A549 (cell line): ENCODE results near the gene SLC29A2. TPM values are rescaled to one million over a fixed set of nuclear protein-coding genes. Genes with fewer than 3 reads are reported as not detected.

Experiments used
- ATAC-seq, 2 experiments: fragments of 200-7000 bp in 1 of 2; fragments of >200 bp in 1 of 2; cut with Nextera tagmentation in 1 of 2; cut with Tn5 transposase in 1 of 2; 3 replicates each; pipeline versions ENCODE4 v1.8.0 to v1.9.1; 2018 to 2020; ENCODE audit warnings: mild to moderate bottlenecking in 1 of 2, moderate library complexity in 1 of 2
- CTCF ChIA-PET: fragments of 300-600 bp; sonication (Branson Sonifier 250); formaldehyde crosslinking; extraction: SDS; loops from one replicate; lab custom pipeline; 2021; ENCODE audit warnings: antibody characterized with exemption, inconsistent platforms; lab: Yijun Ruan, JAX
- POLR2A ChIA-PET: fragments of 350-600 bp; formaldehyde crosslinking; extraction: SDS; loops from one replicate; lab custom pipeline; 2021; ENCODE audit warnings: antibody characterized with exemption, inconsistent platforms; lab: Yijun Ruan, JAX
- DNase-seq, 2 experiments: peaks; one replicate each; pipeline versions ENCODE4 v3.0.0 to v3.0.0-alpha.2; 2011 to 2016; ENCODE audit warnings: low read depth in 1 of 2, low spot score in 1 of 2
- FAIRE-seq: peaks from 2 replicates; lab custom pipeline; 2011; peaks lifted over from hg19 to GRCh38; lab: Jason Lieb, UNC
- H3K27ac ChIP-seq, 2 experiments: fragments of >200 bp; sonication (Bioruptor Twin); formaldehyde crosslinking; 3 replicates each; pipeline ENCODE4 v1.5.1; 2016 to 2017
- H3K4me1 ChIP-seq: fragments of >200 bp; sonication (Bioruptor Twin); formaldehyde crosslinking; 3 replicates; pipeline ENCODE4 v1.6.1; 2016
- H3K4me2 ChIP-seq: fragments of >200 bp; sonication (Bioruptor Twin); formaldehyde crosslinking; 3 replicates; pipeline ENCODE4 v1.6.1; 2016
- H3K4me3 ChIP-seq: fragments of >200 bp; sonication (Bioruptor Twin); formaldehyde crosslinking; 3 replicates; pipeline ENCODE4 v1.5.1; 2016
- H3K9me3 ChIP-seq: fragments of >200 bp; sonication (Bioruptor Twin); formaldehyde crosslinking; 3 replicates; pipeline ENCODE4 v1.6.1; 2016
- BHLHE40 ChIP-seq: IDR thresholded peaks from 2 replicates; pipeline ENCODE4 v1.6.1; 2012; ENCODE audit warnings: low read depth, low read length, inconsistent platforms
- CEBPB ChIP-seq, 2 experiments: fragments of >200 bp in 1 of 2; sonication (Bioruptor Twin) in 1 of 2; formaldehyde crosslinking in 1 of 2; IDR thresholded peaks; 2 replicates each; pipeline ENCODE4 v1.6.1; 2012 to 2016
- HOXA7 ChIP-seq: fragments of 250-450 bp; sonication (Bioruptor Pico); IDR thresholded peaks from 2 replicates; pipeline ENCODE4 v1.5.0; 2020; ENCODE audit warnings: mild to moderate bottlenecking, moderate library complexity
- HOXB13 ChIP-seq: fragments of 250-450 bp; sonication (Bioruptor Pico); IDR thresholded peaks from 2 replicates; pipeline ENCODE4 v1.5.0; 2020; ENCODE audit warnings: low read depth, mild to moderate bottlenecking, moderate library complexity
- KDM1A ChIP-seq: fragments of 200-600 bp; sonication (generic); IDR thresholded peaks from 2 replicates; pipeline ENCODE4 v1.6.1; 2016; ENCODE audit warnings: low read depth, mild to moderate bottlenecking
- MAZ ChIP-seq: fragments of 150-350 bp; IDR thresholded peaks from 2 replicates; pipeline ENCODE4 v1.6.1; 2014; ENCODE audit warnings: antibody characterized with exemption, low read depth, low read length, borderline replicate concordance
- NPAS2 ChIP-seq: fragments of 250-450 bp; sonication (Bioruptor Pico); IDR thresholded peaks from 2 replicates; pipeline ENCODE4 v1.8.0; 2022; ENCODE audit warnings: mild to moderate bottlenecking, moderate library complexity, borderline replicate concordance
- NR3C1 ChIP-seq: fragments of >200 bp; sonication (Bioruptor Twin); formaldehyde crosslinking; IDR thresholded peaks from 3 replicates; pipeline ENCODE4 v1.6.1; 2017
- RAD21 ChIP-seq, 2 experiments: fragments of >200 bp in 1 of 2; sonication (Bioruptor Twin) in 1 of 2; formaldehyde crosslinking in 1 of 2; IDR thresholded peaks in 1 of 2; conservative IDR thresholded peaks in 1 of 2; 2 replicates in 1 of 2; 3 replicates in 1 of 2; pipeline ENCODE4 v1.6.1; 2012 to 2018; ENCODE audit warnings: inconsistent platforms in 1 of 2
- RARB ChIP-seq: fragments of 250-450 bp; sonication (Bioruptor Pico); IDR thresholded peaks from 2 replicates; pipeline ENCODE4 v1.8.0; 2021; ENCODE audit warnings: mild to moderate bottlenecking, moderate library complexity
- RCOR1 ChIP-seq: fragments of 150-350 bp; IDR thresholded peaks from 2 replicates; pipeline ENCODE4 v1.6.1; 2014; ENCODE audit warnings: antibody characterized with exemption, low read length, low read depth
- RNF2 ChIP-seq: fragments of 200-600 bp; sonication (generic); IDR thresholded peaks from 2 replicates; pipeline ENCODE4 v1.6.1; 2016; ENCODE audit warnings: low read depth, mild to moderate bottlenecking, antibody characterized with exemption, moderate library complexity, borderline replicate concordance
- SMC3 ChIP-seq: fragments of >200 bp; sonication (Bioruptor Twin); formaldehyde crosslinking; IDR thresholded peaks from 3 replicates; pipeline ENCODE4 v1.6.1; 2018; ENCODE audit warnings: inconsistent platforms
- TP53 ChIP-seq: fragments of 250-450 bp; sonication (Bioruptor Pico); IDR thresholded peaks from 2 replicates; pipeline ENCODE4 v1.5.0; 2021; ENCODE audit warnings: mild to moderate bottlenecking, moderate library complexity
- ZC3H11A ChIP-seq: fragments of 450-650 bp; IDR thresholded peaks from 2 replicates; pipeline ENCODE4 v1.6.1; 2014; ENCODE audit warnings: antibody characterized with exemption, mild to moderate bottlenecking
- ZFP36 ChIP-seq: fragments of 450-650 bp; IDR thresholded peaks from 2 replicates; pipeline ENCODE4 v1.6.1; 2014; ENCODE audit warnings: borderline replicate concordance; ENCODE audit not compliant: partially characterized antibody
- ZNF302 ChIP-seq: fragments of 250-450 bp; sonication (Bioruptor Pico); IDR thresholded peaks from 2 replicates; pipeline ENCODE4 v1.9.0; 2021; ENCODE audit warnings: inconsistent platforms, mild to moderate bottlenecking, moderate library complexity
- ZSCAN20 ChIP-seq: fragments of 250-450 bp; sonication (Bioruptor Pico); IDR thresholded peaks from 2 replicates; pipeline ENCODE4 v1.8.0; 2022; ENCODE audit warnings: mild to moderate bottlenecking, moderate library complexity
- WGBS: methylation state at CpG from one replicate; pipeline ENCODE4 v1.1.6; 2017; ENCODE audit errors: missing lambda C conversion rate; 5-methylcytosine and 5-hydroxymethylcytosine counted together
- polyA plus RNA-seq, 4 experiments: library from polyadenylated mRNA; depleted of rRNA in 3 of 4; stranded (reverse); fragments of >200 nt; fragmentation: RNase III in 1 of 4; extraction: RNeasy Plus Mini Kit Qiagen cat#74134 plus additional on column Dnase treatment in 1 of 4; gene quantifications; 2 replicates in 3 of 4; 3 replicates in 1 of 4; pipeline ENCODE4 v1.2.3, GENCODE V29; 2011 to 2017
- TF ChIP-seq, protein P1 (sequence below): IDR thresholded peaks from 2 replicates; pipeline ENCODE4 v1.6.1; 2012; ENCODE audit warnings: low read depth, borderline replicate concordance
- TF ChIP-seq, protein P2 (sequence below): fragments of >200 bp; sonication (Bioruptor Twin); formaldehyde crosslinking; IDR thresholded peaks from 3 replicates; pipeline ENCODE4 v1.5.1; 2016
- TF ChIP-seq, protein P3 (sequence below): IDR thresholded peaks from 2 replicates; pipeline ENCODE4 v1.6.1; 2012

The SLC29A2 gene
- polyA plus RNA-seq, 2 of the 4 experiments (the other 2 are of a cell fraction): 2.6 to 7.6 TPM

DNA sequence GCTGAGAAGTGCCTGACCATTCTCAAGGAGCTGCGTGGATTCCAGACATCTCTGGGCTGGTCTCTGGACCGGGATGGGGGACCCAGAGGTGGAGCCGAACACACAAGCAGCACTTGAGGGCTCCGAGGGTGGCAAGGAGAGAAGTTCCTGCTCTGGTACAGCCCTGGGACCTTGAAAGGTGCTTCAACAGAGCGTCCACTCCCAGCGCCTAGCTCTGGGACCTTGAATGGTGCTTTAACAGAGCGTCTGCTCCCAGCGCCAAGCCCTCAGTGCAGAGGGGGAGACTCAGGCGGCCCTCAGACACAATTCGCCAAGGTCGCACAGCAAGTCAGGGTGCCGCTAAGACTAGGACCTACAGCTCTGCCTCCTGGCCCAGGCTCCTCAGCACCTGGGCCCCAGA lies 38.6 kb upstream of the SLC29A2 start:
- Histone ChIP-seq H3K4me1 (no peaks in the 10 kb centered on the region), H3K4me2 (no peak overlapping the region), H3K27ac (no peak overlapping the region), H3K4me3 (no peak overlapping the region), H3K9me3 (no peaks in the 10 kb centered on the region)
- TF ChIP-seq HOXB13 (CRISPR knock-in tag) (no peak), RNF2 (no peak), RCOR1 (no peak), RARB (CRISPR knock-in tag) (no peak), NPAS2 (CRISPR knock-in tag) (no peak), TP53 (CRISPR knock-in tag) (no peak), ZFP36 (no peak), NR3C1 (no peak), ZSCAN20 (CRISPR knock-in tag) (no peak), ZC3H11A (no peak), MAZ (no peak)
- TF ChIP-seq, protein P1, sequence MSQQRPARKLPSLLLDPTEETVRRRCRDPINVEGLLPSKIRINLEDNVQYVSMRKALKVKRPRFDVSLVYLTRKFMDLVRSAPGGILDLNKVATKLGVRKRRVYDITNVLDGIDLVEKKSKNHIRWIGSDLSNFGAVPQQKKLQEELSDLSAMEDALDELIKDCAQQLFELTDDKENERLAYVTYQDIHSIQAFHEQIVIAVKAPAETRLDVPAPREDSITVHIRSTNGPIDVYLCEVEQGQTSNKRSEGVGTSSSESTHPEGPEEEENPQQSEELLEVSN: no peak
- TF ChIP-seq, protein P2, sequence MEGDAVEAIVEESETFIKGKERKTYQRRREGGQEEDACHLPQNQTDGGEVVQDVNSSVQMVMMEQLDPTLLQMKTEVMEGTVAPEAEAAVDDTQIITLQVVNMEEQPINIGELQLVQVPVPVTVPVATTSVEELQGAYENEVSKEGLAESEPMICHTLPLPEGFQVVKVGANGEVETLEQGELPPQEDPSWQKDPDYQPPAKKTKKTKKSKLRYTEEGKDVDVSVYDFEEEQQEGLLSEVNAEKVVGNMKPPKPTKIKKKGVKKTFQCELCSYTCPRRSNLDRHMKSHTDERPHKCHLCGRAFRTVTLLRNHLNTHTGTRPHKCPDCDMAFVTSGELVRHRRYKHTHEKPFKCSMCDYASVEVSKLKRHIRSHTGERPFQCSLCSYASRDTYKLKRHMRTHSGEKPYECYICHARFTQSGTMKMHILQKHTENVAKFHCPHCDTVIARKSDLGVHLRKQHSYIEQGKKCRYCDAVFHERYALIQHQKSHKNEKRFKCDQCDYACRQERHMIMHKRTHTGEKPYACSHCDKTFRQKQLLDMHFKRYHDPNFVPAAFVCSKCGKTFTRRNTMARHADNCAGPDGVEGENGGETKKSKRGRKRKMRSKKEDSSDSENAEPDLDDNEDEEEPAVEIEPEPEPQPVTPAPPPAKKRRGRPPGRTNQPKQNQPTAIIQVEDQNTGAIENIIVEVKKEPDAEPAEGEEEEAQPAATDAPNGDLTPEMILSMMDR: no peak
- FAIRE-seq (no peak), DNase-seq (no peak), ATAC-seq (no peak)
- ChIA-PET CTCF (interaction anchor here (1.4 to 57.7 kb wide), 5 partner anchors 8 to 268 kb away, joined by 4 to 1614 read pairs (median 46); partner anchors contain the start of genes DPP3, MRPL11, NPAS4 and RBM4B), POLR2A (no interaction called here)
- WGBS: no CpG with 5 or more reads among the region's 12 CpGs

DNA sequence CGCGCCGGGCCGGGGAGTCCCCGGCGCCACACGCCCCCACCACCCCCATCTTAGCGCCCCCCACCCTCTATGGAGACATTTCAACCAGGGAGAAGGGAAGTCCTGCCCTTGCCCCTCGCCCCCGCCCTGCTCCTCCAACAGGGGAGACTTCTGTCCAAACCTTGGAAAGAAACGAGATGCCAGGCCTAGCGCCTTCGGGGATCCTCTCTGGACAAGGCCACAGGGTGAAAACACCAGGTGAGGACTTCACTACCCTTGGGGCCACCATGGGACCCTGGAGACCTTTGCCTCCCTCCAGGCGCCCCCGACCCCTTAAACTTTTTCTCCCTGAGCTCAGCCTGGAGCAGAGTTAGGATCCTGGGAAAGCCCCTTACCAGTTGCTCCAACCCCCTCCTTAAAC lies 37.7 kb upstream of the SLC29A2 start:
- H3K4me2 ChIP-seq: peak overlapping the region; percentile 96
- WGBS: 46% methylated on average over 7 of the region's 15 CpGs
- TF ChIP-seq ZC3H11A (no peak), ZNF302 (no peak), KDM1A (no peak)
- ChIA-PET POLR2A (no interaction called here), CTCF (interaction anchor here (0.5 to 57.7 kb wide), 41 partner anchors 7 to 435 kb away, joined by 3 to 1614 read pairs (median 3); partner anchors contain the start of genes BRMS1, DPP3, MRPL11 and NPAS4)
- no peaks in the 10 kb centered on the region for H3K9me3 ChIP-seq
- peak overlapping the region; percentile 47 for H3K4me3 ChIP-seq
- ATAC-seq: no peak
- H3K27ac ChIP-seq: no peak overlapping the region; a peak in 1 of 6 replicates
- DNase-seq: no peak
- H3K4me1 ChIP-seq: no peaks in the 10 kb centered on the region
- FAIRE-seq: no peak

DNA sequence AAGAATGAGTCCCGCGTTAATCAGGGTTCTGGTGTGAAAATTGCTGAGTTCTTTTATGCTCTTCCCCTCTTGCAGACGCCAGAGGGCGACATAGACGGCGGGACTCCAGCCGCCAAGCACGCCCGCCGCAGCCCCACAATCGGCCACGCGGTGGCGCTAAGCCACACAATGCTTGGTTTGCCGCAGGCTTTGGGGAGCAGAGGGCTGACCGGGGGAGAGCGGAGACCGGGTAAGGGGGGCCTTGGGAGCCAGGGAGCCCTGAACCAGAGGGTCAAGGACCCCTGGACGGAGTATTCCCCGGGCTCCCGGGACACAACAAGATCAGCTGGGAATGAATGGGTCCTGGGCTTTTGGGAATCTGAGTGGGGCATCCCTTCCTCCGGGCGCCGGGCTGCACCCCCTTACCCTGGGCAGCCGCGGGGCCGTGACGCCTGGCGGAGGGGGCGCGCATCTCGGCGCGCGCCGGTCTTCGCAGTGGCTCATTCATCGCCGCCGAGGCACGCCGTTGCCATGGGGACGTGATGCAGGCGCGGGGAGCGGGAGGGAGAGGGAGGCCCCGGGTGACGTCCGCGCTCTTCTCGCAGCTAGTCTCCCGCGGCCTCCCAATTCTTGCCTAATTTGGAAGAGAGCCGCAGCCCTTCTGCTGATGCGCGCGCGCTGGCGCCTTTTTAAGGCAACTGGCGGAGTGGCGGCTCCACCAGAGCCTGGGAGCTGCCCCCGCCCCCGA lies 37.1 kb upstream of the SLC29A2 start:
- WGBS: under 1% methylated on average over 21 of the region's 63 CpGs
- Histone ChIP-seq H3K9me3 (no peaks in the 10 kb centered on the region), H3K4me2 (peak overlapping the region; percentile 96), H3K4me1 (no peaks in the 10 kb centered on the region), H3K27ac (peak overlapping the region in 1 of 2 experiments; percentile 38; a peak in 1 of 6 replicates), H3K4me3 (peak overlapping the region; percentile 47)
- no peak for FAIRE-seq
- ATAC-seq: peak; percentile 72 to 88
- ChIA-PET CTCF (interaction anchor here (0.5 to 57.7 kb wide), 50 partner anchors 6 to 436 kb away, joined by 3 to 1614 read pairs (median 4); partner anchors contain the start of genes BRMS1, DPP3, MRPL11 and NPAS4), POLR2A (no interaction called here)
- TF ChIP-seq RCOR1 (no peak), CEBPB (IDR thresholded peaks at IDR 0.05) (no peak), RAD21 (conservative IDR thresholded peaks at IDR 0.05 in 1 of 2, IDR thresholded peaks at IDR 0.05 in 1 of 2) (peak; percentile 95 to 99), HOXA7 (CRISPR knock-in tag) (peak; percentile 26; the same call in 1 of the 2 replicates), SMC3 (peak; percentile 99), KDM1A (no peak), ZSCAN20 (CRISPR knock-in tag) (no peak), BHLHE40 (0 out of 2 replicates have a peak, but pooled peaks have one; percentile 9)
- TF ChIP-seq, protein P2: peak; percentile 100
- TF ChIP-seq, protein P3, sequence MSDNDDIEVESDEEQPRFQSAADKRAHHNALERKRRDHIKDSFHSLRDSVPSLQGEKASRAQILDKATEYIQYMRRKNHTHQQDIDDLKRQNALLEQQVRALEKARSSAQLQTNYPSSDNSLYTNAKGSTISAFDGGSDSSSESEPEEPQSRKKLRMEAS: peak; percentile 72
- peak; percentile 87 to 91 for DNase-seq
